HepG2 (cell line): ENCODE data around the gene ZBP1. TPM values are rescaled to one million over a fixed set of nuclear protein-coding genes. Genes with fewer than 3 reads are reported as not detected.

Experiments
- ATF7-NPFF ChIP-seq: sonication (generic); formaldehyde crosslinking; IDR thresholded peaks from 2 replicates; pipeline ENCODE4 v1.8.1; 2023; ENCODE audit warnings: mild to moderate bottlenecking, low read depth, missing genetic modification reagents, moderate library complexity
- BCL6 ChIP-seq: IDR thresholded peaks from 2 replicates; pipeline ENCODE4 v1.6.1; 2016; ENCODE audit warnings: missing genetic modification reagents, missing compliant biosample characterization
- CENPT ChIP-seq: sonication (generic); formaldehyde crosslinking; IDR thresholded peaks from 2 replicates; pipeline ENCODE4 v1.8.0; 2022; ENCODE audit warnings: low read depth, mild to moderate bottlenecking, moderate library complexity, missing genetic modification reagents
- HDAC1 ChIP-seq: sonication (generic); formaldehyde crosslinking; IDR thresholded peaks from 2 replicates; pipeline ENCODE4 v1.5.1; 2020; ENCODE audit warnings: mild to moderate bottlenecking, missing genetic modification reagents
- IKZF4 ChIP-seq: sonication (generic); formaldehyde crosslinking; IDR thresholded peaks from 2 replicates; pipeline ENCODE4 v1.5.1; 2020; ENCODE audit warnings: borderline replicate concordance, mild to moderate bottlenecking, low read depth, missing genetic modification reagents; ENCODE audit errors: not compliant biosample characterization
- MAFF ChIP-seq: IDR thresholded peaks from 2 replicates; pipeline ENCODE4 v1.6.1; 2011; ENCODE audit warnings: low read depth, low read length, improper control_type of control experiment
- MAFK ChIP-seq, 2 experiments: IDR thresholded peaks in 1 of 2; conservative IDR thresholded peaks in 1 of 2; 2 replicates each; pipeline ENCODE4 v1.6.1; 2011; ENCODE audit warnings: improper control_type of control experiment in 2 of 2, low read length in 2 of 2
- NCOR1 ChIP-seq: fragments of 200-600 bp; sonication (generic); IDR thresholded peaks from 2 replicates; pipeline ENCODE4 v1.7.0; 2017; ENCODE audit warnings: antibody characterized with exemption, low read length, borderline replicate concordance
- PAF1 ChIP-seq: IDR thresholded peaks from 2 replicates; pipeline ENCODE4 v1.6.1; 2016; ENCODE audit warnings: missing genetic modification reagents, missing compliant biosample characterization
- POGZ ChIP-seq: sonication (generic); formaldehyde crosslinking; IDR thresholded peaks from 2 replicates; pipeline ENCODE4 v1.4.0; 2020; ENCODE audit warnings: mild to moderate bottlenecking, missing genetic modification reagents
- RARG ChIP-seq: sonication (generic); formaldehyde crosslinking; IDR thresholded peaks from 2 replicates; pipeline ENCODE4 v1.4.0; 2020; ENCODE audit warnings: low read depth, mild to moderate bottlenecking, missing genetic modification reagents
- SMAD9 ChIP-seq: sonication (generic); formaldehyde crosslinking; IDR thresholded peaks from 2 replicates; pipeline ENCODE4 v1.5.1; 2020; ENCODE audit warnings: mild to moderate bottlenecking, missing genetic modification reagents
- THYN1 ChIP-seq: sonication (generic); formaldehyde crosslinking; IDR thresholded peaks from 2 replicates; pipeline ENCODE4 v1.8.1; 2023; ENCODE audit warnings: low read depth, mild to moderate bottlenecking, moderate library complexity, missing genetic modification reagents, borderline replicate concordance
- ZBTB20 ChIP-seq: sonication (generic); formaldehyde crosslinking; IDR thresholded peaks from 2 replicates; pipeline ENCODE4 v1.8.1; 2023; ENCODE audit warnings: missing genetic modification reagents, low read depth, mild to moderate bottlenecking, borderline replicate concordance
- ZBTB7B ChIP-seq: sonication (generic); formaldehyde crosslinking; IDR thresholded peaks from 2 replicates; pipeline ENCODE4 v1.4.0; 2020; ENCODE audit warnings: missing genetic modification reagents
- ZC3H13 ChIP-seq: sonication (generic); formaldehyde crosslinking; IDR thresholded peaks from 2 replicates; pipeline ENCODE4 v1.8.1; 2023; ENCODE audit warnings: mild to moderate bottlenecking, missing genetic modification reagents, moderate library complexity
- ZNF12 ChIP-seq: sonication (generic); formaldehyde crosslinking; IDR thresholded peaks from 2 replicates; pipeline ENCODE4 v1.5.0; 2020; ENCODE audit warnings: missing genetic modification reagents
- ZNF350 ChIP-seq: sonication (generic); formaldehyde crosslinking; IDR thresholded peaks from 2 replicates; pipeline ENCODE4 v1.4.0; 2020; ENCODE audit warnings: mild to moderate bottlenecking, low read depth, missing genetic modification reagents, borderline replicate concordance
- ZNF496 ChIP-seq: sonication (generic); formaldehyde crosslinking; IDR thresholded peaks from 2 replicates; pipeline ENCODE4 v1.8.1; 2023; ENCODE audit warnings: mild to moderate bottlenecking, moderate library complexity, missing genetic modification reagents; ENCODE audit not compliant: insufficient replicate concordance
- ZNF501 ChIP-seq: sonication (generic); formaldehyde crosslinking; IDR thresholded peaks from 2 replicates; pipeline ENCODE4 v1.5.1; 2020; ENCODE audit warnings: mild to moderate bottlenecking, moderate library complexity, missing genetic modification reagents
- ZNF558 ChIP-seq: sonication (generic); formaldehyde crosslinking; IDR thresholded peaks from 2 replicates; pipeline ENCODE4 v1.9.0; 2022; ENCODE audit warnings: mild to moderate bottlenecking, missing genetic modification reagents, borderline replicate concordance
- ZNF605 ChIP-seq: sonication (generic); formaldehyde crosslinking; IDR thresholded peaks from 2 replicates; pipeline ENCODE4 v1.8.0; 2022; ENCODE audit warnings: mild to moderate bottlenecking, missing genetic modification reagents
- ZNF768 ChIP-seq: sonication (generic); formaldehyde crosslinking; IDR thresholded peaks from 2 replicates; pipeline ENCODE4 v1.4.0; 2020; ENCODE audit warnings: missing genetic modification reagents
- ZNF776 ChIP-seq: sonication (generic); formaldehyde crosslinking; IDR thresholded peaks from 2 replicates; pipeline ENCODE4 v1.4.0; 2020; ENCODE audit warnings: mild to moderate bottlenecking, missing genetic modification reagents
- ZNF790 ChIP-seq: sonication (generic); formaldehyde crosslinking; IDR thresholded peaks from 2 replicates; pipeline ENCODE4 v1.8.0; 2022; ENCODE audit warnings: missing genetic modification reagents, mild to moderate bottlenecking, borderline replicate concordance
- ZNF816 ChIP-seq: sonication (generic); formaldehyde crosslinking; IDR thresholded peaks from 2 replicates; pipeline ENCODE4 v1.8.0; 2022; ENCODE audit warnings: missing genetic modification reagents, mild to moderate bottlenecking, borderline replicate concordance
- polyA plus RNA-seq, 8 experiments: library from polyadenylated mRNA; depleted of rRNA in 3 of 8; stranded (reverse) in 7 of 8; unstranded in 1 of 8; fragments of >200 nt; fragmentation: Illumina TruSeq in 4 of 8; extraction: Trizol in 4 of 8; gene quantifications; 2 replicates each; pipeline versions ENCODE4 v1.2.1 to v1.2.3, GENCODE V29; 2011 to 2016; ENCODE audit warnings: low read depth in 4 of 8, missing spikeins in 1 of 8, mixed read lengths in 1 of 8; ENCODE audit not compliant: insufficient read depth in 1 of 8
- total RNA-seq, 5 experiments: library from RNA; depleted of rRNA; stranded (reverse); fragments of >200 nt; fragmentation: Illumina TruSeq; extraction: Trizol; gene quantifications; 2 replicates each; pipeline ENCODE4 v1.2.3, GENCODE V29; 2016; ENCODE audit warnings: low read depth in 1 of 5
- TF ChIP-seq, protein P1 (sequence below): IDR thresholded peaks from 2 replicates; pipeline ENCODE4 v1.6.1; 2012; ENCODE audit warnings: inconsistent platforms
- TF ChIP-seq, protein P2 (sequence below): sonication (generic); formaldehyde crosslinking; IDR thresholded peaks from 2 replicates; pipeline ENCODE4 v1.4.0; 2020; ENCODE audit warnings: missing genetic modification reagents
- TF ChIP-seq, protein P3 (sequence below): sonication (generic); formaldehyde crosslinking; IDR thresholded peaks from 2 replicates; pipeline ENCODE4 v1.4.0; 2020; ENCODE audit warnings: missing genetic modification reagents

ZBP1 gene
- total and polyA plus RNA-seq, 2 of the 13 experiments (the other 11 are each of a cell fraction or from before 2014, with no cell fraction given): not detected

DNA sequence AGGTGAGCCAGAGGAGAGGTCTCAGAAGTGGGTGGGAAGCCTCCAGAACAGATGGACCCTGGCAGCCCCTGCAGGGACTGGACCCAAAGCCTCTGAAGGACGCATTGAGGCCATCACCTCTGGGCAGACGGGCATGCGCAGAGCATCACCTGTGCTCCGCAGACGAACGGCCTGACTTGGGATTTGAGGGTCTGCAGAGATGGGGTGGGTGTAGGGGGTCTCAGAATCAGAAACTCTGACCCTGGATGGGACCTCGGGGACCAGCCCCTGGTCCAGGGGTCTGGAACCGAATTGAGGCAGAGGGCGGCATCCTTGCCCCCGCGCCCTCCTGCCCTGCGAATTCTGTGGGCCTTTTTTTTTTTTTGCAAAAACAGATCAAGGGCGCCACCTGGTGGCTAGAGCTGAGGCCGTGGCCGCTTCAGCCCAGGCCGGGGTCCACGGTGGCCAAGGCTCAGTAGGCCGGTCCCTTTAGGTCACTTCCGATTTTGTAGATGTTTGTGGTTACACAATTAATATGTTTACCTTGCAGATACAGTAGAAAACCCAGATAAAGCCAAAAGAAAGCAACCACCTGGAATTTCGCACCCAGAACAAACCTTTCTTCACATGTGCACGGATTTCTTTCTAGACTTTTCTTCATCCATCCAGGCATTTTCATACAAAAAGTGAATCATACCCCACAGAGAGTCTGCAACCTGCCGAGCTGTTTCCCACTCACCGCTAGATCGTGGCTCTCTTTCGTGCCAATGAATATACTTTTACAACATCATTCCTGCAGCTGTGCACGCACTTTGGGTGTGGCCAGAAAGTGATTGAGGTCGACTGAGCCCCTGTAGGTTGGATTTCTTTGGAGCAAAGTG lies 25.9 kb downstream of the ZBP1 start (continued):
- TF ChIP-seq ZNF816 (CRISPR knock-in tag): 0 out of 2 replicates have a peak, but pooled peaks have one; percentile 56
- no peak for TF ChIP-seq ZNF776 (CRISPR knock-in tag)
- TF ChIP-seq BCL6 (CRISPR knock-in tag): 0 out of 2 replicates have a peak, but pooled peaks have one; percentile 46
- TF ChIP-seq ZNF350 (CRISPR knock-in tag): no peak; the same call in 1 of the 2 replicates
- TF ChIP-seq NCOR1: no peak
- no peak for TF ChIP-seq ZNF790 (CRISPR knock-in tag)
- TF ChIP-seq ZNF558: no peak
- TF ChIP-seq ZNF501: no peak
- no peak for TF ChIP-seq ZNF605 (CRISPR knock-in tag)
- 0 out of 2 replicates have a peak, but pooled peaks have one; percentile 48 for TF ChIP-seq HDAC1 (CRISPR knock-in tag)
- no peak for TF ChIP-seq RARG (CRISPR knock-in tag)
- no peak for TF ChIP-seq ZNF12 (CRISPR knock-in tag)
- peak; percentile 25; the same call in 1 of the 2 replicates for TF ChIP-seq ZNF768 (CRISPR knock-in tag)
- no peak for TF ChIP-seq IKZF4 (CRISPR knock-in tag)
- 0 out of 2 replicates have a peak, but pooled peaks have one; percentile 68 for TF ChIP-seq THYN1 (CRISPR knock-in tag)
- TF ChIP-seq, protein P1, sequence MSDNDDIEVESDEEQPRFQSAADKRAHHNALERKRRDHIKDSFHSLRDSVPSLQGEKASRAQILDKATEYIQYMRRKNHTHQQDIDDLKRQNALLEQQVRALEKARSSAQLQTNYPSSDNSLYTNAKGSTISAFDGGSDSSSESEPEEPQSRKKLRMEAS: no peak
- TF ChIP-seq ATF7-NPFF (CRISPR knock-in tag): no peak
- peak; percentile 70; the same call in 1 of the 2 replicates for TF ChIP-seq ZBTB20
- TF ChIP-seq POGZ: no peak
- no peak for TF ChIP-seq SMAD9 (CRISPR knock-in tag)
- TF ChIP-seq ZBTB7B (CRISPR knock-in tag): no peak
- no peak for TF ChIP-seq ZC3H13 (CRISPR knock-in tag)
- TF ChIP-seq, protein P2, sequence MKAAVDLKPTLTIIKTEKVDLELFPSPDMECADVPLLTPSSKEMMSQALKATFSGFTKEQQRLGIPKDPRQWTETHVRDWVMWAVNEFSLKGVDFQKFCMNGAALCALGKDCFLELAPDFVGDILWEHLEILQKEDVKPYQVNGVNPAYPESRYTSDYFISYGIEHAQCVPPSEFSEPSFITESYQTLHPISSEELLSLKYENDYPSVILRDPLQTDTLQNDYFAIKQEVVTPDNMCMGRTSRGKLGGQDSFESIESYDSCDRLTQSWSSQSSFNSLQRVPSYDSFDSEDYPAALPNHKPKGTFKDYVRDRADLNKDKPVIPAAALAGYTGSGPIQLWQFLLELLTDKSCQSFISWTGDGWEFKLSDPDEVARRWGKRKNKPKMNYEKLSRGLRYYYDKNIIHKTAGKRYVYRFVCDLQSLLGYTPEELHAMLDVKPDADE (CRISPR knock-in tag): no peak
- TF ChIP-seq ZNF496 (CRISPR knock-in tag): no peak
- no peak for TF ChIP-seq MAFK (conservative IDR thresholded peaks at IDR 0.05 in 1 of 2, IDR thresholded peaks at IDR 0.05 in 1 of 2; ENCODE audit: low read length in 2 of 2)
- TF ChIP-seq MAFF: peak; percentile 13; the same call in 1 of the 2 replicates
- no peak for TF ChIP-seq CENPT (CRISPR knock-in tag)
- TF ChIP-seq, protein P3, sequence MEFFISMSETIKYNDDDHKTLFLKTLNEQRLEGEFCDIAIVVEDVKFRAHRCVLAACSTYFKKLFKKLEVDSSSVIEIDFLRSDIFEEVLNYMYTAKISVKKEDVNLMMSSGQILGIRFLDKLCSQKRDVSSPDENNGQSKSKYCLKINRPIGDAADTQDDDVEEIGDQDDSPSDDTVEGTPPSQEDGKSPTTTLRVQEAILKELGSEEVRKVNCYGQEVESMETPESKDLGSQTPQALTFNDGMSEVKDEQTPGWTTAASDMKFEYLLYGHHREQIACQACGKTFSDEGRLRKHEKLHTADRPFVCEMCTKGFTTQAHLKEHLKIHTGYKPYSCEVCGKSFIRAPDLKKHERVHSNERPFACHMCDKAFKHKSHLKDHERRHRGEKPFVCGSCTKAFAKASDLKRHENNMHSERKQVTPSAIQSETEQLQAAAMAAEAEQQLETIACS (CRISPR knock-in tag): no peak
- no peak for TF ChIP-seq PAF1 (CRISPR knock-in tag)
